Activated T-cell treated with anti-CD3 and anti-CD28 coated beads, Interleukin-2, amount 50 U/mL, for 24 hours (primary cell): ENCODE results near the gene PKD2.
A peak's percentile ranks its signal among the peaks of the same experiment; 100 is the strongest.
"Not testable (repeated sequence)": the region's sequence is repeated elsewhere in the genome, so short reads cannot be mapped to it uniquely, and the experiment has no call there.

Experiments
- DNase-seq: peaks from one replicate; pipeline ENCODE4 v3.0.0-alpha.2; 2020
- H3K27ac Mint-ChIP-seq: 2 replicates; pipeline ENCODE4 v1.8.0; 2020; ENCODE audit warnings: mild to moderate bottlenecking, mixed read lengths
- H3K27me3 Mint-ChIP-seq: 2 replicates; pipeline ENCODE4 v1.8.0; 2020; ENCODE audit warnings: mixed read lengths
- H3K36me3 Mint-ChIP-seq: 2 replicates; pipeline ENCODE4 v1.8.0; 2020; ENCODE audit warnings: low read depth, mixed read lengths
- H3K4me1 Mint-ChIP-seq: 2 replicates; pipeline ENCODE4 v1.8.0; 2020; ENCODE audit warnings: low read depth, mixed read lengths
- H3K4me3 Mint-ChIP-seq: 2 replicates; pipeline ENCODE4 v1.8.0; 2020; ENCODE audit warnings: mild to moderate bottlenecking, moderate library complexity, mixed read lengths
- H3K9me3 Mint-ChIP-seq: 2 replicates; pipeline ENCODE4 v1.8.0; 2020; ENCODE audit warnings: mixed read lengths

PKD2 gene

DNA sequence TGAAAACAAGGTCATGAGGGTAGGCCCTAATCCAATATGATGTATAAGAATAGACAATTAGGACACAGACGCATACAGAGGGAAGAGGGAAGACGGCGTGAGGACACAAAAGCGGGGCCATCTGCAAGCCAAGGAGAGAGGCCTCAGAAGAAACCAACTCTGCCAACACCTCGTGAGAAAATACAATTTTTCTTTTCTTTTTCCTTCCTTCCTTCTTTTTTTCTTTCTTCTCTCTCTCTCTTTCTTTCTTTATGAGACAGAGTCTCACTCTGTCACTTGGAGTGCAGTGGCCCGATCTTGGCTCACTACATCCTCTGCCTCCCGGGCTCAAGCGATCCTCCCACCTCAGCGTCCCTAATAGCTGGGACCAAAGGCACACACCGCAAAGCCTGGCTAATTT, 1.5 kb upstream of the PKD2 start:
- H3K9me3 Mint-ChIP-seq, result no peaks in the 10 kb centered on the region
- H3K27ac Mint-ChIP-seq, result no peak overlapping the region
- no peak for DNase-seq
- H3K36me3 Mint-ChIP-seq, result peaks cover 5% of the 10 kb centered on the region
- peaks cover 22% of the 10 kb centered on the region for H3K4me1 Mint-ChIP-seq
- no peak overlapping the region for H3K4me3 Mint-ChIP-seq
- H3K27me3 Mint-ChIP-seq, result peaks cover 13% of the 10 kb centered on the region

GRCh38 chr4:88006956-88007303, 505 bp upstream of the PKD2 start:
- Mint-ChIP-seq H3K27ac (no peak overlapping the region), H3K4me1 (peaks cover 29% of the 10 kb centered on the region), H3K9me3 (no peaks in the 10 kb centered on the region), H3K36me3 (peaks cover 5% of the 10 kb centered on the region), H3K27me3 (peaks cover 13% of the 10 kb centered on the region), H3K4me3 (peak overlapping the region; percentile 72)
- no peak for DNase-seq

- H3K4me3 Mint-ChIP-seq, result peak overlapping the region; percentile 86
- H3K27me3 Mint-ChIP-seq, result peaks cover 13% of the 10 kb centered on the region
- peaks cover 40% of the 10 kb centered on the region for H3K4me1 Mint-ChIP-seq
- H3K9me3 Mint-ChIP-seq, result no peaks in the 10 kb centered on the region
- DNase-seq, result no peak
- peaks cover 5% of the 10 kb centered on the region for H3K36me3 Mint-ChIP-seq
- H3K27ac Mint-ChIP-seq, result peak overlapping the region; percentile 78
These were observed 797 bp downstream of the PKD2 start for GRCh38 chr4:88008122-88008742.

GRCh38 chr4:88008743-88009171, 1.3 kb downstream of the PKD2 start:
- H3K27me3 Mint-ChIP-seq, result peaks cover 13% of the 10 kb centered on the region
- no peak for DNase-seq
- peaks cover 40% of the 10 kb centered on the region for H3K4me1 Mint-ChIP-seq
- H3K9me3 Mint-ChIP-seq, result no peaks in the 10 kb centered on the region
- peak overlapping the region; percentile 78 for H3K27ac Mint-ChIP-seq
- peaks cover 5% of the 10 kb centered on the region for H3K36me3 Mint-ChIP-seq
- H3K4me3 Mint-ChIP-seq, result peak overlapping the region; percentile 86

GRCh38 chr4:88009871-88010270, 2.4 kb downstream of the PKD2 start:
- Mint-ChIP-seq H3K27ac (no peak overlapping the region), H3K9me3 (no peaks in the 10 kb centered on the region), H3K36me3 (peaks cover 5% of the 10 kb centered on the region), H3K4me3 (no peak overlapping the region), H3K27me3 (peaks cover 13% of the 10 kb centered on the region), H3K4me1 (peaks cover 40% of the 10 kb centered on the region)
- DNase-seq, result no peak

- DNase-seq, result no peak
- peaks cover 40% of the 10 kb centered on the region for H3K4me1 Mint-ChIP-seq
- H3K27me3 Mint-ChIP-seq, result peaks cover 13% of the 10 kb centered on the region
These were observed 3.5 kb downstream of the PKD2 start for GRCh38 chr4:88010966-88011365.

DNA sequence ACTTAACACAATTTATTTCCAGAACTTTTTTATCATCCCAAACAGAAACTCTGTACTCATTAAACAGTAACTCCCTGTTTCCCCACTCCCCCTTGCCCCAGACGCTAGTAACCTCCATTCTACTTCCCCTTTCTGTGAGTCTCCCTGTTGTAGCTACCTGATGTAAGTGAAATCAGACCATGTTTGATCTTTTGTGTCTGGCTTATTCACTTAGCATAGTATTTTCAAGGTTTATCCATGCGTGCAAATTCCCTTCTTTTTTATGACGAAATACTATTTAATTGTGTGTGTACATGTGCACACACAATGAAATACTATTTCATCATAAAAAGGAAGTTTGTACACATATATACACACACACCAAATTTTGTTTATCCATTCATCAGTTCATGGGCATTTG, 5.2 kb downstream of the PKD2 start:
- H3K27me3 Mint-ChIP-seq, result peaks cover 4% of the 10 kb centered on the region
- DNase-seq, result no peak
- H3K27ac Mint-ChIP-seq, result no peak overlapping the region
- H3K36me3 Mint-ChIP-seq, result peaks cover 5% of the 10 kb centered on the region
- peaks cover 34% of the 10 kb centered on the region for H3K4me1 Mint-ChIP-seq
- no peak overlapping the region for H3K4me3 Mint-ChIP-seq
- H3K9me3 Mint-ChIP-seq, result no peaks in the 10 kb centered on the region

More at GRCh38 chr4:88010966-88011365, 3.5 kb downstream of the PKD2 start:
- Mint-ChIP-seq H3K36me3 (peaks cover 5% of the 10 kb centered on the region), H3K9me3 (no peaks in the 10 kb centered on the region), H3K27ac (no peak overlapping the region), H3K4me3 (no peak overlapping the region)

DNA sequence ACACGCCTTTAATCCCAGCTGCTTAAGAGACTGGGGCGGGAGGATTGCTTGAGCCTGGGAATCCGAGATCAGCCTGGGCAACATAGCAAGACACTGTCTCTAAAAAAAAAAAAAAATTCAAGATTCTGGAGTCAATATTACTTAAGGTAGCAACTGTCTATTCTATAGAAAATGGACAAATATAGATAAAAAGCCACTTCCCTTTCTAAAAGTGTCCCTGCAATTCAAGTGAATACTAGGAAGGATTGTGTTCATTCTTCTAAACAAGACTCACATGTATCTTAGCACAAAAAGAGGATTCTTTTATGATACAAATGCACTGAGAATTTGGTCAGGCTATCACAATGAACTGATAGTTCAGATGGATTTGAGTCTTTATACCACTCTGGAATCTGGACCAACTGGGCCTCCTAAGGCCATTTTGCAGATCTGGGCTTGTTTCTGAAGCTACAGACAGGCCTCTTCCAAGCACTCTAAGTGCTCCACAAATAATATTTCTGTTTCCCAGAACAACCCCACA, 7.0 kb downstream of the PKD2 start:
- peaks cover 25% of the 10 kb centered on the region for H3K4me1 Mint-ChIP-seq
- no peak overlapping the region for H3K4me3 Mint-ChIP-seq

DNA sequence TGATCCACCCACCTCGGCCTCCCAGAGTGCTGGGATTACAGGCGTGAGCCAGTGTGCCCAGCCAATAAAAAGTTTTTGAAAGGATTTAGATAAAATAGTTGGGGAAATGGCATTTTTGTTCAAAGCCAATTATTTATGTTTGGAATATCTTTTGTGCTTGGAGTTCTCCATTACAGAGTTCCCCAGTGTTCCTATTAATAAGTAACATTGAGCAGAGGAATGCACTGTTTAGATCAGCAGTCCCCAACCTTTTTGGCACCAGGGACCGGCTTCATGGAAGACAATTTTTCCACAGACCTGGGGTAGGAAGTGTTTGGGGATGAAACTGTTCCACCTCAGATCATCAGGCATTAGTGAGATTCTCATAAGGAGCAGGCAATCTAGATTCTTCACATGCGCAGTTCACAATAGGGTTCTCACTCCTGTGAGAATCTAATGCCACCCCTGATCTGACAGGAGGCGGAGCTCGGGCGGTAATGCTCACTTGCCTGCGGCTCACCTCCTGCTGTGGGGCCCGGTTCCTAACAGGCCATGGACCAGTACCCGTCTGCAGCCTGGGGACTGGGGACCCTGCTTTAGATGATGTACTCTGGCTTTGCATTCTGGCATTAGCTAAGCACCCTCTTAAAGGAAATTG, 8.3 kb downstream of the PKD2 start:
- Mint-ChIP-seq H3K4me3 (no peak overlapping the region), H3K27me3 (no peaks in the 10 kb centered on the region), H3K27ac (no peak overlapping the region), H3K4me1 (peaks cover 20% of the 10 kb centered on the region), H3K9me3 (no peaks in the 10 kb centered on the region), H3K36me3 (peaks cover 7% of the 10 kb centered on the region)
- no peak for DNase-seq

More for the DNA sequence above, 7.0 kb downstream of the PKD2 start:
- Mint-ChIP-seq H3K9me3 (no peaks in the 10 kb centered on the region), H3K36me3 (no peaks in the 10 kb centered on the region), H3K27me3 (no peaks in the 10 kb centered on the region), H3K27ac (no peak overlapping the region)
- no peak for DNase-seq

DNA sequence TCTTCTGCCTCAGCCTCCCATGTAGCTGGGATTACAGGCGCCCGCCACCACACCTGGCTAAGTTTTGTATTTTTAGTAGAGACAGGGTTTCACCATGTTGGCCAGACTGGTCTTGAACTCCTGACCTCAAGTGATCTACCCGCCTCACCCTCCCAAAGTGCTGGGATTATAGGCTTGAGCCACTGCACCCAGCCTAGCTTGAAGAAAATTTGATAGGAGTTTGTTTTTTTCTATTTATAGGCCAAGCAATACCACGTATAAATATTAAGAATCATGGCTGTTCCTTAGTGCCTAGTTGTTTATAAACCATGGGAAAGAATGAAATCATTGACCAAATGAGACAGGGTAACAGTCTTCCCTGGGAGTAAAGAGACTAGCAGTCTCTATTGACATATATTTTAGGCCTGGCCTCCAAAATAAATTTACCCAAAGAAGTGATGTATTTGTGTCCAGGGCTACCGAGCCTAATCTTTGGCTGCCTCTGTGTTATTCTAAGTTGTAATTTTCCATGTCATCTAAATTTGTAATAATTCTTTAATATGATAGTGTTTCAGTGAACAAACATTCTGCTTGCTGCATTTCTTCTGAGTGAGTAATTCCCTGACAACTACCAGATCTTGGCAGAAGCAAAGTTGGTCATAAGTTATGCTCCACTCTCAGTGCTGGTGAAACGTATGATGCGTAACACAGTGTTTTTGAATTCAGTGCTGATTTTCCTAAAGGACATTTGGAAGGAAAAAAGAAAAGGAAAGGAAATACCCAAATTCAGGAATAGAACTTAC, 10.3 kb downstream of the PKD2 start:
- no peak overlapping the region for H3K4me3 Mint-ChIP-seq
- peaks cover 5% of the 10 kb centered on the region for H3K4me1 Mint-ChIP-seq
- H3K36me3 Mint-ChIP-seq, result peaks cover 19% of the 10 kb centered on the region
- no peak overlapping the region for H3K27ac Mint-ChIP-seq
- no peak for DNase-seq
- H3K27me3 Mint-ChIP-seq, result no peaks in the 10 kb centered on the region
- no peaks in the 10 kb centered on the region for H3K9me3 Mint-ChIP-seq

GRCh38 chr4:88018466-88018865, 11.0 kb downstream of the PKD2 start:
- peaks cover 23% of the 10 kb centered on the region for H3K36me3 Mint-ChIP-seq
- no peaks in the 10 kb centered on the region for H3K4me1 Mint-ChIP-seq
- H3K4me3 Mint-ChIP-seq, result no peak overlapping the region
- H3K9me3 Mint-ChIP-seq, result no peaks in the 10 kb centered on the region
- no peaks in the 10 kb centered on the region for H3K27me3 Mint-ChIP-seq
- no peak for DNase-seq
- no peak overlapping the region for H3K27ac Mint-ChIP-seq

GRCh38 chr4:88021824-88022223, 14.4 kb downstream of the PKD2 start:
- H3K9me3 Mint-ChIP-seq, result peaks cover 9% of the 10 kb centered on the region
- peaks cover 48% of the 10 kb centered on the region for H3K36me3 Mint-ChIP-seq
- peaks cover 3% of the 10 kb centered on the region for H3K4me1 Mint-ChIP-seq
- H3K27ac Mint-ChIP-seq, result no peak overlapping the region
- no peaks in the 10 kb centered on the region for H3K27me3 Mint-ChIP-seq
- H3K4me3 Mint-ChIP-seq, result no peak overlapping the region
- DNase-seq, result no peak

DNA sequence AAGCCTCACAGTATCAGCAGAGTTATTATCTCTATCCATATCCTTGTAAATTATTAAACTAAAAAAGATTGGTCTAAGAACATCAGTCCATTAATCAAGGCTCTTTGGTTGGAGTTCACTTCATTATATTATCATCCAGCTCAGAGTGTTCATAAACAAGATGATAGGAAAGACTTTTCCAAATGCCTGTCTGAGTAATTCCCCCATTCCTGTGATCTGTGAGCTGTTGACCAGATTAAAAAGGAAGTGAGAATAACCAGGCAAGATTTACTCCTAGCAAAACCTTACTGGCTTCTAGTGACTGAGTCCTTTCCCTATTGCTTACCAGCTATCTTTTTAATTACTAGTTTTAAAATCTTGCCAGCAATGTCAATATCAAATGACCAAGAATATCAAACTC, 14.9 kb downstream of the PKD2 start:
- no peaks in the 10 kb centered on the region for H3K27me3 Mint-ChIP-seq
- H3K4me1 Mint-ChIP-seq, result peaks cover 7% of the 10 kb centered on the region
- no peak for DNase-seq
- peaks cover 10% of the 10 kb centered on the region for H3K9me3 Mint-ChIP-seq
- no peak overlapping the region for H3K27ac Mint-ChIP-seq
- H3K4me3 Mint-ChIP-seq, result no peak overlapping the region
- H3K36me3 Mint-ChIP-seq, result peaks cover 53% of the 10 kb centered on the region

DNA sequence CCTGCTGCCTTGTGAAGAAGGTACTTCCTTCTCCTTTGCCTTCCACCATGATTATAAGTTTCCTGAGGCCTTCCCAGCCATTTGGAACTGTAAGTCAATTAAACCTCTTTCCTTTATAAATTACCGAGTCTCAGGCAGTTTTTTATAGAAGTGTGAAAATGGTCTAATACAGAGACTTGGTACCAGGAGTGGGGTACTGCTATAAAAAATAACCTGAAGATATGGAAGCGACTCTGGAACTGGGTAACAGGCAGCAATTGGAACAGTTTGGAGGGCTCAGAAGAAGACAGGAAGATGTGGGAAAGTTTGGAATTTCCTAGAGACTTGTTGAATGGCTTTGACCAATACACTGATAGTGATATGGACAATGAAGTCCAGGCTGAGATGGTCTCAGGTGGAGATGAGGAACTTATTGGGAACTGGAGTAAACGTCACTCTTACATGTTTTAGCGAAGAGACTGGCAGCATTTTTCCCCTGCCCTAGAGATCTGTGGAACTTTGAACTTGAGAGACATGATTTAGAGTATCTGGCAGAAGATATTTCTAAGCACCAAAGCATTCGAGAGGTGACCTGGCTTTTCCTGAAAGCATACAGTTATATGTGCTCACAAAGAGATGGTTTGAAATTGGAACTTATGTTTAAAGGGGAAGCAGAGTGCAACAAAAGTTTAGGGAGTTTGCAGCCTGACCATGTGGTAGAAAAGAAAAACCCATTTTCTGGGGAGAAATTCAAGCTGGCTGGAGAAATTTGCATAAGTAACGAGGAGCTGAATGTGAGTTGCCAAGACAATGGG, 18.6 kb downstream of the PKD2 start:
- not testable (repeated sequence) for H3K27ac Mint-ChIP-seq, H3K27me3 Mint-ChIP-seq, H3K4me3 Mint-ChIP-seq, DNase-seq
- Mint-ChIP-seq H3K36me3 (peaks cover 67% of the 10 kb centered on the region), H3K9me3 (peaks cover 18% of the 10 kb centered on the region), H3K4me1 (peaks cover 25% of the 10 kb centered on the region)
